Thyroid gland (tissue), 4 donors: ENCODE results near the gene TRIM24. TPM values are rescaled to one million over a fixed set of nuclear protein-coding genes. Genes with fewer than 3 reads are reported as not detected.

ENCODE experiments used
- DNase-seq, 2 donors: peaks; one replicate each; pipeline ENCODE4 v3.0.0-alpha.2; 2019
- H3K27ac ChIP-seq, 3 donors: fragments of 200-600 bp; sonication (generic); 1 replicate in 2 of 3; 2 replicates in 1 of 3; pipeline ENCODE4 v1.5.1; 2016 to 2019; ENCODE audit warnings: mild to moderate bottlenecking in 1 of 3, moderate library complexity in 1 of 3
- H3K27me3 ChIP-seq: fragments of 200-600 bp; sonication (generic); one replicate; pipeline ENCODE4 v1.5.1; 2019
- H3K36me3 ChIP-seq, 2 donors: fragments of 200-600 bp; sonication (generic); one replicate each; pipeline ENCODE4 v1.5.1; 2016 to 2019
- H3K4me1 ChIP-seq, 2 donors: fragments of 200-600 bp; sonication (generic); one replicate each; pipeline ENCODE4 v1.5.1; 2017 to 2019
- H3K4me3 ChIP-seq, 3 donors: fragments of 200-600 bp; sonication (generic); replicated peaks in 1 of 3; 1 replicate in 2 of 3; 2 replicates in 1 of 3; pipeline ENCODE4 v1.5.1; 2016; ENCODE audit warnings: mild to moderate bottlenecking in 1 of 3
- H3K9me3 ChIP-seq: fragments of 200-600 bp; sonication (generic); one replicate; pipeline ENCODE4 v1.5.1; 2017
- CTCF ChIP-seq, 6 experiments: fragments of 200-600 bp in 3 of 6; fragments of 450-650 bp in 3 of 6; sonication (generic) in 3 of 6; IDR thresholded peaks; one replicate each; pipeline ENCODE4 v1.5.1; 2016 to 2019; ENCODE audit warnings: antibody characterized with exemption in 6 of 6, mild to moderate bottlenecking in 2 of 6, inconsistent platforms in 1 of 6, moderate library complexity in 1 of 6
- POLR2A ChIP-seq, 2 donors: fragments of 450-650 bp; IDR thresholded peaks; one replicate each; pipeline ENCODE4 v1.6.1; 2017; ENCODE audit warnings: antibody characterized with exemption in 2 of 2, mild to moderate bottlenecking in 2 of 2, moderate library complexity in 1 of 2
- WGBS, 2 donors: methylation state at CpG; one replicate each; pipeline ENCODE4 v1.1.5; 2017; 5-methylcytosine and 5-hydroxymethylcytosine counted together
- intact Hi-C: fragments of 100-400 bp; cut with DNase I; formaldehyde crosslinking; loops from one replicate; pipeline ENCODE4 v1.15.1; 2023
- total RNA-seq, 4 donors: library from RNA; depleted of rRNA; stranded (reverse); fragments of >200 nt; gene quantifications; one replicate each; pipeline ENCODE4 v1.2.3, GENCODE V29; 2016

TRIM24 gene
- total RNA-seq, 4 donors from 2014 or later = 21.8 to 27.0 (median 24.7) TPM

- TF ChIP-seq CTCF (IDR thresholded peaks at IDR 0.05) = no peak
- TF ChIP-seq POLR2A (IDR thresholded peaks at IDR 0.05) = no peak
- H3K36me3 ChIP-seq = peaks cover 5 to 9% of the 10 kb centered on the region in 2 donors
- no peak for DNase-seq
- H3K27ac ChIP-seq = no peak overlapping the region
- H3K4me1 ChIP-seq = no peaks in the 10 kb centered on the region
- no peak overlapping the region for H3K4me3 ChIP-seq
- WGBS, 2 donors = 92 to 93% methylated on average over 4 of the region's 4 CpGs
- no peaks in the 10 kb centered on the region for H3K27me3 ChIP-seq
- intact Hi-C loops = no loop called here
- H3K9me3 ChIP-seq = no peaks in the 10 kb centered on the region
These were observed 124.6 kb downstream of the TRIM24 start for GRCh38 chr7:138584696-138585095.

DNA sequence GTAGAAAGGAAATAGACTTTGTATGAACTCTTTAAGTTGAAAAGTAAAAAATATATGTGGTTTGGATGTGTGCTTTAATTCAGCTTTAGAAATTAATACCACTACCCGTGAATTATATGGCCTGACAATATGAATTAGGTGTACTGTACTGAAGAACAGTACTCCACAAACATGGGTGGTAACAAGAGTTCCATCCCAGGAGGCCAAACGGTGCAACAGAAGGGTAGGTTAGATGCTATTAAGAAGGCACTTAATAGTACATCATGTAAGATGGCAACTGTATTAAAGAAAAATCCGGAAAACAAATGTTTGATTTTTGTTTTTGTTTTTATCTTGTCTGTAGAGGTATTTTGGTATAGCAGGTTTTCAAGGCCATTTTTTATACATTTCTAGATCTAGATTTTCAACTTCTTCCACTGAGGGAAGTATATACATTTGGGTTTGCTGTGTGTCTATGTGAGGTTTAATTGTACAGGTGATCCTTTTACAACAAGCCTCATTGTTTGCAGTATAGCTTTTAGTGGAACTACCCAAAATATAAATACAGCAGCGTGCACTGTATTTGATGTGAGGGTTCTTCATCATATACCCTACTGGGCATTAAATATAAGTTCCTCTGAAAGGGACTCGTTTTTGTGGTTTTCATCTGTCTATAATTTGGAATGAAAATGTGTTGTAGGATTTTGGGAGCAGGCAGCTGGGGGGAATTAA, 125.4 kb downstream of the TRIM24 start:
- WGBS, 2 donors = 86 to 92% methylated on average over 5 of the region's 5 CpGs
- DNase-seq = no peak
- intact Hi-C loops = no loop called here
- Histone ChIP-seq H3K4me3 (no peak overlapping the region), H3K9me3 (no peaks in the 10 kb centered on the region), H3K27ac (no peak overlapping the region), H3K27me3 (no peaks in the 10 kb centered on the region), H3K36me3 (peaks cover under 1 to 9% of the 10 kb centered on the region in 2 donors), H3K4me1 (no peaks in the 10 kb centered on the region)
- TF ChIP-seq CTCF (IDR thresholded peaks at IDR 0.05) = no peak
- TF ChIP-seq POLR2A (IDR thresholded peaks at IDR 0.05) = no peak

DNA sequence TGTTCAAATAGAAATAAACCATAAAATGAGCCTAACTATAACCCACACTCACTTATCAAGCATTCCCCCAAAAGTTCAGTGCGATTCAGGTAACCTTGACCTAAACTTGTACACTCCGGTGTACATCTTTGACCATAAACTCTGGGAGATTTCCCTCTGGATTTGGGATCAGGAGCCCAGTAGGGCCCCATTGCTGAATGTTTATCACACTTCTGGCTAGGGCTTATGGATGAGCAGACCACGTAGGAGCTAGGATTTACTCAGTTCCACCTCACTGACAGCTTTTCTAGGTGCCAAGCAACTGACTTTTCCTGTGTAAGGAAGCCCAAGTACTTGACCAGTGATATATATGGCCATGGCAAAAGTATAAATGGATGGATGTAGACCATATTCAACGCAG, 127.4 kb downstream of the TRIM24 start:
- 89 to 90% methylated on average over 4 of the region's 4 CpGs for WGBS, 2 donors
- DNase-seq = no peak
- no peak overlapping the region for H3K27ac ChIP-seq
- TF ChIP-seq POLR2A (IDR thresholded peaks at IDR 0.05) (no peak), CTCF (IDR thresholded peaks at IDR 0.05) (no peak)
- no peak overlapping the region for H3K4me3 ChIP-seq
- H3K4me1 ChIP-seq = no peaks in the 10 kb centered on the region
- H3K36me3 ChIP-seq = peaks cover 0 to 5% of the 10 kb centered on the region in 2 donors
- intact Hi-C loops = no loop called here
- H3K27me3 ChIP-seq = no peaks in the 10 kb centered on the region
- H3K9me3 ChIP-seq = no peaks in the 10 kb centered on the region

DNA sequence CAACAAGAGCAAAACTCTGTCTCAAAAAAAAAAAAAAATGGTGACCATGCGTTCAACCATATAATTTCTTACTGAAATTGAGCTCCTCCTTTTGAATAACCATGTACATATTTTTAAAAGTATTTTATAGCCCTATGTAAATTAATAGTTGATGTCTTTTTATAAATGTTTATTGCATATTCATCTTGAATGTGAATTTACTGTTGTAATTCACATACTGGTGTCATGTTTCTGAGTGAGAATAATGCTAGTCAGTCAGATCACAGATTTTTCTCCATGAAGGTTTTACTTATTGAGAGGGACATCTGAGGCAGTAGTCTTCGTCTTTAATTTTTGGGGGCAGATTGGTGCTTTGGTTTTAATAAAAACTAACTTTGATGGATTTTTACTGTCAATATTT, 128.9 kb downstream of the TRIM24 start:
- TF ChIP-seq POLR2A (IDR thresholded peaks at IDR 0.05) (no peak), CTCF (IDR thresholded peaks at IDR 0.05) (no peak)
- peaks cover 0 to 5% of the 10 kb centered on the region in 2 donors for H3K36me3 ChIP-seq
- H3K27me3 ChIP-seq = no peaks in the 10 kb centered on the region
- 94 to 99% methylated on average over 2 of the region's 2 CpGs for WGBS, 2 donors
- intact Hi-C loops = no loop called here
- H3K4me3 ChIP-seq = no peak overlapping the region
- DNase-seq = no peak
- no peaks in the 10 kb centered on the region for H3K4me1 ChIP-seq
- no peaks in the 10 kb centered on the region for H3K9me3 ChIP-seq
- H3K27ac ChIP-seq = no peak overlapping the region

- intact Hi-C loops = no loop called here
- Histone ChIP-seq H3K27me3 (no peaks in the 10 kb centered on the region), H3K4me1 (no peaks in the 10 kb centered on the region), H3K9me3 (no peaks in the 10 kb centered on the region), H3K4me3 (no peak overlapping the region), H3K36me3 (peaks cover 0 to 2% of the 10 kb centered on the region in 2 donors), H3K27ac (no peak overlapping the region)
- TF ChIP-seq CTCF (IDR thresholded peaks at IDR 0.05) (no peak), POLR2A (IDR thresholded peaks at IDR 0.05) (no peak)
- WGBS, 2 donors = 100% methylated on average over 1 of the region's 1 CpG
- DNase-seq = no peak
These were observed 130.1 kb downstream of the TRIM24 start for GRCh38 chr7:138590154-138590553.
